IPS-18a (cell line): ENCODE measurements around the gene HDAC8.

Experiments
- H3K27ac ChIP-seq: one replicate; pipeline ENCODE4 v1.5.1; 2013; ENCODE audit warnings: low read length
- H3K27me3 ChIP-seq: one replicate; pipeline ENCODE4 v1.6.1; 2013; ENCODE audit warnings: mild to moderate bottlenecking, low read length; ENCODE audit not compliant: control insufficient read depth, insufficient read depth
- H3K36me3 ChIP-seq: one replicate; pipeline ENCODE4 v1.6.1; 2013; ENCODE audit warnings: low read depth, low read length; ENCODE audit not compliant: control insufficient read depth
- H3K4me1 ChIP-seq: one replicate; pipeline ENCODE4 v1.6.1; 2013; ENCODE audit warnings: low read depth, low read length; ENCODE audit not compliant: control insufficient read depth
- H3K4me3 ChIP-seq: one replicate; pipeline ENCODE4 v1.5.1; 2013; ENCODE audit warnings: low read length
- H3K9ac ChIP-seq: one replicate; pipeline ENCODE4 v1.6.1; 2013; ENCODE audit warnings: mild to moderate bottlenecking, low read length, moderate library complexity
- H3K9me3 ChIP-seq: one replicate; pipeline ENCODE4 v1.6.1; 2013; ENCODE audit warnings: low read depth, low read length; ENCODE audit not compliant: control insufficient read depth

HDAC8 gene

DNA sequence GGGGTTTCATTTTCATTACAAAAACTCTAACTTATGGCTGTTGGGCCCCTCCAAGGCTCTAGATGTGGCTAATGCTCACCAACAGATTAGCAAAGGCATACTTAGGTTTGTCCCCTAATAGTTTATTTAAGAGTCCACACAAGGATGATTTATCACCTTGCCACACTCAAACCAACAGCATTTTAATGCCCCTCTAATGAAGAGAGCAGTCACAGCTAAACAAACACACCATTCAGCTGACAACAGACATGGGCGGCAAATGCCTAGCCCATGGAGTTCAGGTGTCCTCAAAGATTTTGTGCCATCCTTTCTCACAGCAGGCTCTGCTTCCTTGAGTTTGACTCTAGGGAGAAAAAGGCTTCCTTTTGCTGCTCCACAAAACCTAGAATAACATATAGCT is 205.1 kb downstream of the HDAC8 start:
- no peaks in the 10 kb centered on the region for H3K36me3 ChIP-seq
- no peaks in the 10 kb centered on the region for H3K4me1 ChIP-seq
- no peaks in the 10 kb centered on the region for H3K27me3 ChIP-seq
- H3K9ac ChIP-seq, result no peak overlapping the region
- no peak overlapping the region for H3K4me3 ChIP-seq
- peaks cover 7% of the 10 kb centered on the region for H3K9me3 ChIP-seq
- H3K27ac ChIP-seq, result no peak overlapping the region

DNA sequence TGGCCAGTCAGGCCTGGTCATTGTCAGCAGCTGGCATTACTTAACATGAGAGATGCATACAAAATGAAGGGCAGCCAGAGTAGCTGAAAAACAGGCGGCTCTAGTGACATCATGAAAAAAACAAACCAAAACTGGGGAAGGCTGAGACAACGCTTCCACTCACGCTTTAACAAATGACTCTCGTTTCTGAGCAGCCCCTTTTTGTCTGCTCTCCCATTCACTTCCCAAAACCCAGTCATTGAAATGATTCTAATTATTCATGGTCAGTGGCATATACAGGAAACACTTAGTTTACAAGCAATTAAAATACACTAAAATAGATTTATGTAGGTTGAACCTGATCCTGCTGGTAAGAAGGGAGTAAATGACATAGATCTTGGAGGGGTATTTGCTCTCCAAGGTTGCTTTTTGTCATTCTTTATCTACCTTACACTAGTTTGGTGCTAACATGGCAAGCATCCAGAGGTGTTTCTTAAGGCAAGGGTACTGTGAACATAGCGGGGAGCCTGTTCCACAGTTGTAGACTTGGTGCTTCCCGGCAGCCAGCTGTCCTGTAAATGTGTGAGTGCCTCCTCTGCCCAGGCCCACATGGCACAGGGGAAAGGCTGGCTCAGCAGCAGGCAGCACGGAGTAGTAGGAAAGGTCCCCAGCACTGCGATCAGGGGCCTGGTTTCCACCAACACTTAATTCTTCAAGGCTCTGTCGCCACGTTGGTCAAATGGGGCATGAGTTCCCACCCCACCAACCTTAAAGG is 205.8 kb downstream of the HDAC8 start:
- Histone ChIP-seq H3K9ac (no peak overlapping the region), H3K27ac (no peak overlapping the region), H3K36me3 (no peaks in the 10 kb centered on the region), H3K27me3 (no peaks in the 10 kb centered on the region), H3K9me3 (peaks cover 7% of the 10 kb centered on the region), H3K4me3 (no peak overlapping the region), H3K4me1 (no peaks in the 10 kb centered on the region)

DNA sequence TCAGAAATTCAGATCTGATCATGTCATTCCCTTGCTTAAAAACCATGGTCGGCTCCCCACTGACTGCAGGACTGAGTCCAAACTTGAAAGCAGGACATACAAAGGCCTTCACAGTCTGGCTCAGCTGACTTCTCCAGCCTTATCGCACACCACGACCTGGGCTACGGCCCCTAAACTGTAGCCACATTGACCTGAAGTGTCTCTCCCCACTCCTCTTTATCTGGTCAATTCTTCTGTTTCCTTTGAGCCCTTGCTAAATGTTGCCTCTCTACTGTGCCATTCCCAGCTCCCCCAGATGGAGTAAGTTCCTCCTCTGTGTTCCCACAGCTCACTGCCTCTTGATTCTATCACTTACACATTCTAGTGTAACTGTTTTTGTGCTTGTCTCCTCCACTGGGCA is 206.5 kb downstream of the HDAC8 start:
- no peaks in the 10 kb centered on the region for H3K27me3 ChIP-seq
- H3K9me3 ChIP-seq, result peaks cover 7% of the 10 kb centered on the region
- H3K9ac ChIP-seq, result no peak overlapping the region
- no peaks in the 10 kb centered on the region for H3K36me3 ChIP-seq
- no peak overlapping the region for H3K4me3 ChIP-seq
- H3K27ac ChIP-seq, result no peak overlapping the region
- no peaks in the 10 kb centered on the region for H3K4me1 ChIP-seq

DNA sequence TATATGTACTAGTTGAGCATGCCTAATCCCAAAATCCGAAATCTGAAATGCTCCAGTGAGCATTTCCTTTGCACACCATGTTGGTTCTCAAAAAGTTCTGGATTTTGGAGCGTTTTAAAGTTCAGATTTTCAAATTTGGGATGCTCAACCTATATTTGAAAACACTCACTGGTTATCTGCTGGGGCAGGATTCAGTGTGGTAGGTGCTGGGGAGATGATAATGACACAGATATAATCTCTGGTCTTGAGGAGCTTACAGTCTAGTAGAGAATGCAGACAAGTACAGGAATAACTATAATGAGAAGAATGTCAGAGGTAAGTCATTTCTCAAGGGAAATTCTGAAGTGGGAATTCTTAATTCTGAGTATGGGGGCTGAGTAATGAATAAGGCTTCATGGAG is 207.5 kb downstream of the HDAC8 start:
- Histone ChIP-seq H3K4me1 (no peaks in the 10 kb centered on the region), H3K9ac (no peak overlapping the region), H3K36me3 (no peaks in the 10 kb centered on the region), H3K27me3 (no peaks in the 10 kb centered on the region), H3K27ac (no peak overlapping the region), H3K4me3 (no peak overlapping the region), H3K9me3 (peaks cover 16% of the 10 kb centered on the region)

DNA sequence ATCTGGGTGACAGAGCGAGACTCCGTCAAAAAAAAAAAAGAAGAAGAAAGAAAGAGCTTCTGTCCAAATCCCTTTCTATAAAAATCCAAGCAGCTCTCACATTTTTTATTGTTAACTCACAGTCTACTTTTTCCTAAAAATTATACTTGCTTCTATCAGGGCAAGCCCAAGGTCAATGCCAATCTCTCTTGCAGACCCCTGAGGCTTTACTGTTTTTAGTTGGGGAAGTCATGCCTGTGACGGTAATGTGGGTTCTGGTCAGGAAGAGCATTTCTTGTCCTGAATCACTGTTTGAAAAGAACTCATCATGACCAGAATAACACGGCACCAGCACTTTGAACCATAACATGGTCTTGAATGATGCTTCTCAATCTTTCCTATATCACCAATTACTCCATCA is 212.3 kb downstream of the HDAC8 start:
- H3K4me1 ChIP-seq, result no peaks in the 10 kb centered on the region
- H3K27ac ChIP-seq, result no peak overlapping the region
- peaks cover 16% of the 10 kb centered on the region for H3K9me3 ChIP-seq
- no peaks in the 10 kb centered on the region for H3K36me3 ChIP-seq
- no peaks in the 10 kb centered on the region for H3K27me3 ChIP-seq
- H3K9ac ChIP-seq, result no peak overlapping the region
- no peak overlapping the region for H3K4me3 ChIP-seq

DNA sequence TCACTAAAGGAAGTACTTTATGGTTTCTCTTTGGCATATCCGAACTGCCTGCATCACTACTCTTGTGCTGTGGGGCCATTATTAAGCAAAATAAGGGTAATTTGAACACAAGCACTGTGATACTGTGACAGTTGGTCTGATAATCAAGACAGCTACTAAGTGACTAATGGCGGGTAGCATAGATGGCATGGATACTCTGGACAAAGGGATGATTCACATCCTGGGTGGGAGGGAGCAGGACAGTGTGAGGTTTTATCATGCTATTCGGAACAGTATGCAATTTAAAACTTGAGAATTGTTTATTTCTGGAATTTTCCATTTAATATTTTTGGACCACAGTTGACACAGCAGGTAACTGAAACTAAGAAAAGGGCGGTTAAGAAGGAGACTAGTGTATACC is 214.3 kb downstream of the HDAC8 start:
- Histone ChIP-seq H3K36me3 (no peaks in the 10 kb centered on the region), H3K27me3 (no peaks in the 10 kb centered on the region), H3K9me3 (peaks cover 12% of the 10 kb centered on the region), H3K4me1 (no peaks in the 10 kb centered on the region), H3K27ac (no peak overlapping the region), H3K9ac (no peak overlapping the region), H3K4me3 (no peak overlapping the region)

DNA sequence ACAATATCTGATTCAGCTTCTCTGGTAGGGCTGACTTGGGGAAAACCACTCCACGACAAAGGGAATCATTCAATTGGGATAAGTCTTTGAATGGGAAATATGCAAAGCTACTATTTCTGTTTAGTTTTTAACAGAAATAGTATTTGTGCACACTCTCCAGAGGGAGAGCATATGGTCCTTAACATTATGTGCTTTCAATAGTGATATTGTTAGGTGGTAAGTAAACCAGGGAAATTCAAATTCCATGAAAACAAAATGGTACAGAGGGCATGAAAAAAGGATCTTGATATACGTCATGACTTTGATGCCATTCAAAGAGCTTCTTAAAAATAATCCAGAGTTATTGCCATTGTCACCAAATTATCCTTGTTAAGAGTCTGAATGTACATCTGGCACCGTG is 219.9 kb downstream of the HDAC8 start:
- H3K9me3 ChIP-seq, result no peaks in the 10 kb centered on the region
- H3K27me3 ChIP-seq, result no peaks in the 10 kb centered on the region
- H3K27ac ChIP-seq, result no peak overlapping the region
- H3K9ac ChIP-seq, result no peak overlapping the region
- no peak overlapping the region for H3K4me3 ChIP-seq
- H3K4me1 ChIP-seq, result no peaks in the 10 kb centered on the region
- H3K36me3 ChIP-seq, result no peaks in the 10 kb centered on the region

DNA sequence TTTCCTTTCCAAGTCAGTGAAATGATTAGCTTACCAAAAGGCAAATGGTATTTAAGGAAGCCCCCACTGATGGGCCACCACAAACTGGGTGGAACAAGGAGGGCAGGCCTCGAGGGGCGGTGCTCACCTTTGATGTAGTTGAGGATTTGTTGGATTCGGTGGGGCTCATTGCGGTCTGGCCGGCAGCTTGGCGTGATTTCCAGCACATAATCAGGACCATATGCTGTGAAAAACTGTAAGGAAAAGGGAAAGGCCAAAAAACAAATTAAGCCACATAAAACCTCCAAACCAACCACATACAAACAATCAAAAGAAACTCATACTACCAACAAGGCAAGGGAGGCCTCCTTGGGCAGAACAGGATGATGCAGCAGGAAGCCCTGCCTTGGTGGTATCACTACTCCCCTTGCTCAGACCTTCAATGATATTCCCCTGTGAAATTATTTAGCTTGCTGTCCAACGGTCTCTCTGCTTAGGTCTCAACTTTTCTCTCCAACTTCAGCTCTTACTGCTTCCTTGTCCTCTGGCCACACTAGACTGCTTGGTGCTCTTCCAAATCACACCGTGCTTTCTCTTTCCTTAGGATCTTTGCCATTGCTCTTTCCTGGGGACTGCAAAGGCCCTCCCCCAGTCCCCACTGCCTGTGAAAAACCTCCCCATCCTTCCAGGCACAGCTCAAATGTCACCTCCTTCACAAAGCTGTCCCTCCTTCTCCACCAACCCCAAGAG is 220.9 kb downstream of the HDAC8 start:
- H3K27ac ChIP-seq, result no peak overlapping the region

DNA sequence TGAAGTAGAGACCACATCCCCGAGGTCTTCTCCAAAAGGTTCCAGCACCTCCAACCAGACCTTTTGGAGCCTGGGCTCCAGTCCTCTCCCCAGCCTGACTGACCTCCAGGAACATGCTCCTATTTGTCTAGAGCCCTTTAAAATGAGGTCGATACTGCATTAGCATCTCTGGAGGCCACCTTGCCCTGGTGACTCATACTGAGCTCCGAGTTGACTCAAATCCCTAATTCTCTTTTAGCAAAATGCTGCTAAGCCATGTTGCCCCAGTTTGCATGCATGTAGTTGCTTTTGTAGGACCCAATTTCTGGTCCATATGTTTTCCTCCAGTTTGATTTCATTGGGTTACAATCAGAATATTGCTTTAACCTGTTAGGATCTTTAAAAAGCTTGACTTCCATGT is 223.5 kb downstream of the HDAC8 start:
- no peaks in the 10 kb centered on the region for H3K36me3 ChIP-seq
- no peaks in the 10 kb centered on the region for H3K4me1 ChIP-seq
- H3K9me3 ChIP-seq, result no peaks in the 10 kb centered on the region
- H3K27me3 ChIP-seq, result no peaks in the 10 kb centered on the region
- no peak overlapping the region for H3K9ac ChIP-seq
- no peak overlapping the region for H3K4me3 ChIP-seq
- H3K27ac ChIP-seq, result no peak overlapping the region

More for the DNA sequence above, 220.9 kb downstream of the HDAC8 start:
- H3K9me3 ChIP-seq, result no peaks in the 10 kb centered on the region
- no peak overlapping the region for H3K9ac ChIP-seq
- no peaks in the 10 kb centered on the region for H3K36me3 ChIP-seq
- H3K4me3 ChIP-seq, result no peak overlapping the region
- H3K27me3 ChIP-seq, result no peaks in the 10 kb centered on the region
- H3K4me1 ChIP-seq, result no peaks in the 10 kb centered on the region

DNA sequence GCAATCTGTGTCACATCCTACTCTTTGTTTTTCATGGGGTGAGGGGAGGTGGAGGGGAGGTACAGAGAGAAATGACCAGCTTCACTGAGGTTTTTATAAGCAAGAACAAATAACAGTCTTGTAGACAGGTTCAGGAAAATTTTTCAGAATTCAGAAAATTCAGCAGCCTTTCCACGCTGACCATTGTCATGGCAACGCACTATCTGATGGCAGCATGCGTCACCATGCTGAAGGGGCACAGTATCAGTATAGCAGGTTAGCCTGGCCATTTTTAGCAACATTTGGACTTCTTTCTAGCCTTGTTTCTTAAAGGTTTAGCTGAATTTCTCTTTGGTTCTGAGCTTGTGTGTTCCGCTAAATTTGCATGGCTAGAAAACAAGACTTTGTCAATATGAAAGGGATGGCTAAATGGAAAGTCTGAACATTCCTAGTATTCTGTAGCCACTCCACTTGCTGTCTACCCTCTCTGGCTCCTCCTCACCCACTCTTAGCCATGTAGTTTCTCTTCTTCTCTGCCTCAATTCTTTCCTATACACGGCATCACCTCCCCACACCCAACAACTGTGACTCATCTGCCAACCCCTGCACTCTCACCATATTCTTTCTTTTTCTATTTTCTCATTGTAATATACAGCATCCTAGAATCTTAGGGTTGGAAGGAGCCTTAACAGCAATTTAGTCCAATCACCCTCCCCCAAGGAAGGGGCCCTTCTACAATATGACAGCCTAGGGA is 224.2 kb downstream of the HDAC8 start:
- no peaks in the 10 kb centered on the region for H3K27me3 ChIP-seq

DNA sequence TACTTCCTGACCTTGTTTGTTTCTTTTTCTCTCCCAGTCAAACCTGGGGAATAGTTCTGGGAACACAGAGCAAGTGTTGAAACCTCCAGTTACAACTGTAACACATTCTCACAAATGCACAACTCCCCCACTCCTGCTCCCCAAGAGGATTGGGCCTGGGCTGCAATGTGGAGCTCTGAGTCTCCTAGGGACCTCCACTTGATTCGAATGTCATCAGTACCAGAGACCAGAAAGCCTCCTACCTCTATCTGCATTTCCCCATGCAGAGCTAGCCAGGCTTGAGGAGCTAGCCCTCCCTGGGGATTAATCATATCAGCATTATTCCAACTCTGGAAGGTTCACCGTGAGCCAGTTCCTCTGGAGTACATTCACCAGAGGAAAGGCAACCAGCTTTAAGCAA is 225.3 kb downstream of the HDAC8 start:
- Histone ChIP-seq H3K4me1 (no peaks in the 10 kb centered on the region), H3K4me3 (no peak overlapping the region), H3K27me3 (no peaks in the 10 kb centered on the region), H3K27ac (no peak overlapping the region), H3K36me3 (no peaks in the 10 kb centered on the region), H3K9me3 (no peaks in the 10 kb centered on the region), H3K9ac (no peak overlapping the region)

More for the DNA sequence above, 224.2 kb downstream of the HDAC8 start:
- H3K36me3 ChIP-seq, result no peaks in the 10 kb centered on the region
- H3K9ac ChIP-seq, result no peak overlapping the region
- no peak overlapping the region for H3K27ac ChIP-seq
- H3K4me1 ChIP-seq, result no peaks in the 10 kb centered on the region
- H3K4me3 ChIP-seq, result no peak overlapping the region
- H3K9me3 ChIP-seq, result no peaks in the 10 kb centered on the region
